K562 (cell line): Measurements from ENCODE around the gene ASCC3. TPM values are rescaled to one million over a fixed set of nuclear protein-coding genes. Genes with fewer than 3 reads are reported as not detected.

Experiments used
- ARHGAP35 ChIP-seq: fragments of 450-650 bp; IDR thresholded peaks from 2 replicates; pipeline ENCODE4 v1.6.1; 2018; ENCODE audit not compliant: partially characterized antibody
- CBX3 ChIP-seq, 2 experiments: IDR thresholded peaks; 1 replicate in 1 of 2; 2 replicates in 1 of 2; pipeline ENCODE4 v1.6.1; 2012; ENCODE audit warnings: inconsistent platforms in 2 of 2, low read length in 2 of 2, borderline replicate concordance in 1 of 2, control low read depth in 1 of 2
- EGR1 ChIP-seq: fragments of 450-650 bp; conservative IDR thresholded peaks from 2 replicates; pipeline ENCODE4 v1.6.1; 2017; ENCODE audit warnings: mild to moderate bottlenecking
- KLF16 ChIP-seq: IDR thresholded peaks from 2 replicates; pipeline ENCODE4 v1.6.1; 2016; ENCODE audit warnings: antibody characterized with exemption
- LCOR ChIP-seq: sonication (generic); formaldehyde crosslinking; IDR thresholded peaks from 2 replicates; pipeline ENCODE4 v1.8.0; 2022; ENCODE audit warnings: mild to moderate bottlenecking, missing genetic modification reagents
- NFIC ChIP-seq: fragments of 450-650 bp; IDR thresholded peaks from 2 replicates; pipeline ENCODE4 v1.6.1; 2017; ENCODE audit warnings: mild to moderate bottlenecking, inconsistent platforms
- NUFIP1 ChIP-seq: fragments of 450-650 bp; IDR thresholded peaks from 2 replicates; pipeline ENCODE4 v1.6.1; 2018; ENCODE audit not compliant: partially characterized antibody
- PML ChIP-seq: IDR thresholded peaks from 2 replicates; pipeline ENCODE4 v1.6.1; 2012; ENCODE audit warnings: low read length, inconsistent platforms
- RBM39 ChIP-seq: fragments of 200-400 bp; formaldehyde crosslinking; optimal IDR thresholded peaks from 2 replicates; pipeline ENCODE3; 2018; ENCODE audit warnings: low read depth, low read length
- TEAD4 ChIP-seq, 2 experiments: sonication (generic) in 1 of 2; formaldehyde crosslinking in 1 of 2; IDR thresholded peaks; 2 replicates each; pipeline versions ENCODE4 v1.6.1 to v1.8.0; 2012 to 2022; ENCODE audit warnings: borderline replicate concordance in 1 of 2, inconsistent platforms in 1 of 2, low read length in 1 of 2, mild to moderate bottlenecking in 1 of 2, missing genetic modification reagents in 1 of 2
- ZFP36 ChIP-seq: fragments of 150-350 bp; IDR thresholded peaks from 2 replicates; pipeline ENCODE4 v1.6.1; 2018; ENCODE audit warnings: low read length, low read depth; ENCODE audit not compliant: partially characterized antibody
- ZNF274 ChIP-seq: IDR thresholded peaks from 2 replicates; pipeline ENCODE4 v1.6.1; 2011; ENCODE audit warnings: low read depth, mild to moderate bottlenecking, low read length, moderate library complexity, borderline replicate concordance
- ZNF707 ChIP-seq: fragments of 250-450 bp; sonication (Bioruptor Pico); conservative IDR thresholded peaks from 2 replicates; pipeline ENCODE4 v1.8.0; 2022; ENCODE audit warnings: inconsistent platforms, mild to moderate bottlenecking, moderate library complexity
- polyA plus RNA-seq, 8 experiments: library from polyadenylated mRNA; depleted of rRNA in 4 of 8; stranded (reverse) in 5 of 8; unstranded in 3 of 8; fragments of >200 nt; fragmentation: Nextera tagmentation in 2 of 8; fragmentation: Illumina TruSeq in 1 of 8; extraction: Ambion mirVana in 2 of 8; extraction: Trizol in 1 of 8; gene quantifications; 2 replicates each; pipeline versions ENCODE4 v1.2.1 to v1.2.3, GENCODE V29; 2011 to 2014; ENCODE audit warnings: inconsistent platforms in 1 of 8, missing spikeins in 1 of 8
- total RNA-seq, 7 experiments: library from RNA; depleted of rRNA in 6 of 7; stranded (reverse); fragments of >200 nt in 6 of 7; fragmentation: Illumina TruSeq in 2 of 7; extraction: Trizol in 2 of 7; gene quantifications; 2 replicates each; pipeline versions ENCODE4 v1.2.1 to v1.2.3, GENCODE V29; 2011 to 2021; ENCODE audit warnings: low replicate concordance in 1 of 7
- TF ChIP-seq, protein P1 (sequence below): IDR thresholded peaks from 2 replicates; pipeline ENCODE4 v1.6.1; 2011; ENCODE audit warnings: borderline replicate concordance, low read depth, mild to moderate bottlenecking, moderate library complexity, low read length; ENCODE audit not compliant: insufficient read depth, poor library complexity, severe bottlenecking
- TF ChIP-seq, protein P2 (sequence below): fragments of 250-450 bp; sonication (Bioruptor Pico); IDR thresholded peaks from 2 replicates; pipeline ENCODE4 v1.8.0; 2021; ENCODE audit warnings: moderate library complexity, mild to moderate bottlenecking, inconsistent platforms
- TF ChIP-seq, protein P3 (sequence below), 2 experiments: fragments of 450-650 bp in 1 of 2; sonication (generic) in 1 of 2; formaldehyde crosslinking in 1 of 2; IDR thresholded peaks; 2 replicates each; pipeline versions ENCODE4 v1.7.1 to v1.9.0; 2016 to 2022; ENCODE audit warnings: inconsistent platforms in 1 of 2, mild to moderate bottlenecking in 1 of 2, missing genetic modification reagents in 1 of 2
- TF ChIP-seq, protein P4 (sequence below): IDR thresholded peaks from 2 replicates; pipeline ENCODE4 v1.6.1; 2011; ENCODE audit not compliant: insufficient read length; ENCODE audit errors: extremely low read depth

Gene ASCC3
- total and polyA plus RNA-seq, 9 of the 15 experiments (the other 6 are each of a cell fraction or from before 2014, with no cell fraction given) = 16.1 to 56.1 (median 33.9) TPM

DNA sequence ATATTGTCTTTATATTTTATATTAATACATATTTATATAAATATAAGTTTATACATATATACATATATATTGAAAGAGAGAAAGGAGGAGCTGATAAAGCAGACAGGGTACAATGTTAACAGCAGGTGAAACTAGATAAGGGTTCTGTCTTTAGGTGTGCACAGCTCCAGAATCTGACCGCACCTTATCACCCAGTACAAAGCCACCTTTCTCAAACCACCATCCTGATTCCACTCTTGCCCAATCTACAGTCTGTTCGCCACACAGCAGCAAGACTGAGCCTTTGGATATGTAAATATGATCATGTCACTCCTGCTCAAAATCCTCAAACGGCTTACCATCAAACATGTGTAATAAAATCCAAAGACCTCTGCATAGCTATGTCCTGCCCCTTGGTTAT lies 34.7 kb upstream of the ASCC3 start (continued):
- TF ChIP-seq TEAD4 (IDR thresholded peaks at IDR 0.05; ENCODE audit: low read length) (peak; percentile 90), TEAD4 (CRISPR knock-in tag; IDR thresholded peaks at IDR 0.05; ENCODE audit: borderline replicate concordance) (no peak), KLF16 (peak; percentile 21; the same call in 1 of the 2 replicates), LCOR (CRISPR knock-in tag) (no peak), ZNF707 (CRISPR knock-in tag) (no peak), EGR1 (no peak), CBX3 (IDR thresholded peaks at IDR 0.05; ENCODE audit: borderline replicate concordance in 1 of 2, low read length in 2 of 2) (no peak), ARHGAP35 (no peak), NUFIP1 (no peak), RBM39 (no peak), ZFP36 (no peak), PML (peak; percentile 65; the same call in 1 of the 2 replicates), ZNF274 (no peak), NFIC (no peak; the same call in 1 of the 2 replicates)
- TF ChIP-seq, protein P1, sequence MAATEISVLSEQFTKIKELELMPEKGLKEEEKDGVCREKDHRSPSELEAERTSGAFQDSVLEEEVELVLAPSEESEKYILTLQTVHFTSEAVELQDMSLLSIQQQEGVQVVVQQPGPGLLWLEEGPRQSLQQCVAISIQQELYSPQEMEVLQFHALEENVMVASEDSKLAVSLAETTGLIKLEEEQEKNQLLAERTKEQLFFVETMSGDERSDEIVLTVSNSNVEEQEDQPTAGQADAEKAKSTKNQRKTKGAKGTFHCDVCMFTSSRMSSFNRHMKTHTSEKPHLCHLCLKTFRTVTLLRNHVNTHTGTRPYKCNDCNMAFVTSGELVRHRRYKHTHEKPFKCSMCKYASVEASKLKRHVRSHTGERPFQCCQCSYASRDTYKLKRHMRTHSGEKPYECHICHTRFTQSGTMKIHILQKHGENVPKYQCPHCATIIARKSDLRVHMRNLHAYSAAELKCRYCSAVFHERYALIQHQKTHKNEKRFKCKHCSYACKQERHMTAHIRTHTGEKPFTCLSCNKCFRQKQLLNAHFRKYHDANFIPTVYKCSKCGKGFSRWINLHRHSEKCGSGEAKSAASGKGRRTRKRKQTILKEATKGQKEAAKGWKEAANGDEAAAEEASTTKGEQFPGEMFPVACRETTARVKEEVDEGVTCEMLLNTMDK = no peak
- TF ChIP-seq, protein P2, sequence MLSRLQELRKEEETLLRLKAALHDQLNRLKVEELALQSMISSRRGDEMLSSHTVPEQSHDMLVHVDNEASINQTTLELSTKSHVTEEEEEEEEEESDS (CRISPR knock-in tag) = no peak
- TF ChIP-seq, protein P3, sequence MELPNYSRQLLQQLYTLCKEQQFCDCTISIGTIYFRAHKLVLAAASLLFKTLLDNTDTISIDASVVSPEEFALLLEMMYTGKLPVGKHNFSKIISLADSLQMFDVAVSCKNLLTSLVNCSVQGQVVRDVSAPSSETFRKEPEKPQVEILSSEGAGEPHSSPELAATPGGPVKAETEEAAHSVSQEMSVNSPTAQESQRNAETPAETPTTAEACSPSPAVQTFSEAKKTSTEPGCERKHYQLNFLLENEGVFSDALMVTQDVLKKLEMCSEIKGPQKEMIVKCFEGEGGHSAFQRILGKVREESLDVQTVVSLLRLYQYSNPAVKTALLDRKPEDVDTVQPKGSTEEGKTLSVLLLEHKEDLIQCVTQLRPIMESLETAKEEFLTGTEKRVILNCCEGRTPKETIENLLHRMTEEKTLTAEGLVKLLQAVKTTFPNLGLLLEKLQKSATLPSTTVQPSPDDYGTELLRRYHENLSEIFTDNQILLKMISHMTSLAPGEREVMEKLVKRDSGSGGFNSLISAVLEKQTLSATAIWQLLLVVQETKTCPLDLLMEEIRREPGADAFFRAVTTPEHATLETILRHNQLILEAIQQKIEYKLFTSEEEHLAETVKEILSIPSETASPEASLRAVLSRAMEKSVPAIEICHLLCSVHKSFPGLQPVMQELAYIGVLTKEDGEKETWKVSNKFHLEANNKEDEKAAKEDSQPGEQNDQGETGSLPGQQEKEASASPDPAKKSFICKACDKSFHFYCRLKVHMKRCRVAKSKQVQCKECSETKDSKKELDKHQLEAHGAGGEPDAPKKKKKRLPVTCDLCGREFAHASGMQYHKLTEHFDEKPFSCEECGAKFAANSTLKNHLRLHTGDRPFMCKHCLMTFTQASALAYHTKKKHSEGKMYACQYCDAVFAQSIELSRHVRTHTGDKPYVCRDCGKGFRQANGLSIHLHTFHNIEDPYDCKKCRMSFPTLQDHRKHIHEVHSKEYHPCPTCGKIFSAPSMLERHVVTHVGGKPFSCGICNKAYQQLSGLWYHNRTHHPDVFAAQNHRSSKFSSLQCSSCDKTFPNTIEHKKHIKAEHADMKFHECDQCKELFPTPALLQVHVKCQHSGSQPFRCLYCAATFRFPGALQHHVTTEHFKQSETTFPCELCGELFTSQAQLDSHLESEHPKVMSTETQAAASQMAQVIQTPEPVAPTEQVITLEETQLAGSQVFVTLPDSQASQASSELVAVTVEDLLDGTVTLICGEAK (IDR thresholded peaks at IDR 0.05) = no peak
- TF ChIP-seq, protein P3 (CRISPR knock-in tag; IDR thresholded peaks at IDR 0.05) = no peak
- TF ChIP-seq, protein P4, sequence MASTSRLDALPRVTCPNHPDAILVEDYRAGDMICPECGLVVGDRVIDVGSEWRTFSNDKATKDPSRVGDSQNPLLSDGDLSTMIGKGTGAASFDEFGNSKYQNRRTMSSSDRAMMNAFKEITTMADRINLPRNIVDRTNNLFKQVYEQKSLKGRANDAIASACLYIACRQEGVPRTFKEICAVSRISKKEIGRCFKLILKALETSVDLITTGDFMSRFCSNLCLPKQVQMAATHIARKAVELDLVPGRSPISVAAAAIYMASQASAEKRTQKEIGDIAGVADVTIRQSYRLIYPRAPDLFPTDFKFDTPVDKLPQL = no peak
